Measurements from ENCODE around the gene RNF5.

GRCh38 chr6:32146287-32146686, 31.9 kb upstream of the RNF5 start:
- TF ChIP-seq CTCF (IDR thresholded peaks at IDR 0.05) (no peak), EZH2 (IDR thresholded peaks at IDR 0.05; ENCODE audit: borderline replicate concordance, insufficient read depth, low read depth, low read length, poor library complexity, severe bottlenecking) (no peak)

Data from B cell (primary cell).